Activated T-cell treated with anti-CD3 and anti-CD28 coated beads for 24 hours (primary cell): ENCODE measurements around the gene ASB3.
"Not testable (repeated sequence)": the region's sequence is repeated elsewhere in the genome, so short reads cannot be mapped to it uniquely, and the experiment has no call there.

Experiments used
- DNase-seq: peaks from one replicate; pipeline ENCODE4 v3.0.0-alpha.2; 2020; ENCODE audit warnings: low read depth

Gene ASB3

GRCh38 chr2:53739032-53739431, 47.7 kb downstream of the ASB3 start:
- DNase-seq: no peak

GRCh38 chr2:53737091-53737490, 49.7 kb downstream of the ASB3 start:
- no peak for DNase-seq

- DNase-seq: no peak
These were observed 57.5 kb downstream of the ASB3 start for GRCh38 chr2:53729143-53729762.

GRCh38 chr2:53727921-53728320, 58.8 kb downstream of the ASB3 start:
- DNase-seq: no peak

GRCh38 chr2:53725662-53726061, 61.1 kb downstream of the ASB3 start:
- no peak for DNase-seq

- no peak for DNase-seq
These were observed 62.2 kb downstream of the ASB3 start for GRCh38 chr2:53724536-53724935.

- not testable (repeated sequence) for DNase-seq
These were observed 65.8 kb downstream of the ASB3 start for GRCh38 chr2:53720944-53721343.

- DNase-seq: no peak
These were observed 71.2 kb downstream of the ASB3 start for GRCh38 chr2:53715568-53715967.

- no peak for DNase-seq
These were observed 75.4 kb downstream of the ASB3 start for GRCh38 chr2:53711271-53711780.

GRCh38 chr2:53708988-53709387, 77.8 kb downstream of the ASB3 start:
- DNase-seq: no peak

GRCh38 chr2:53701221-53701620, 85.5 kb downstream of the ASB3 start:
- no peak for DNase-seq

- DNase-seq: no peak
These were observed 89.1 kb downstream of the ASB3 start for GRCh38 chr2:53697686-53698085.

GRCh38 chr2:53697092-53697491, 89.7 kb downstream of the ASB3 start:
- DNase-seq: no peak

GRCh38 chr2:53695575-53695974, 91.2 kb downstream of the ASB3 start:
- no peak for DNase-seq

- no peak for DNase-seq
These were observed 92.5 kb downstream of the ASB3 start for GRCh38 chr2:53694096-53694771.

- no peak for DNase-seq
These were observed 95.9 kb downstream of the ASB3 start for GRCh38 chr2:53690876-53691275.

- DNase-seq: no peak
These were observed 113.8 kb downstream of the ASB3 start for GRCh38 chr2:53672881-53673522.

GRCh38 chr2:53670331-53670730, 116.4 kb downstream of the ASB3 start:
- no peak for DNase-seq

GRCh38 chr2:53668624-53669026, 118.1 kb downstream of the ASB3 start:
- DNase-seq: no peak

GRCh38 chr2:53667130-53667529, 119.6 kb downstream of the ASB3 start:
- not testable (repeated sequence) for DNase-seq

- no peak for DNase-seq
These were observed 125.9 kb downstream of the ASB3 start for GRCh38 chr2:53660886-53661285.

GRCh38 chr2:53658474-53658873, 128.3 kb downstream of the ASB3 start:
- not testable (repeated sequence) for DNase-seq

GRCh38 chr2:53655256-53655655, 131.5 kb downstream of the ASB3 start:
- no peak for DNase-seq
